IMR-90 (cell line): ENCODE measurements around the gene C1orf74. TPM values are rescaled to one million over a fixed set of nuclear protein-coding genes. Genes with fewer than 3 reads are reported as not detected.
A peak's percentile ranks its signal among the peaks of the same experiment; 100 is the strongest.

Experiments used
- ATAC-seq: fragments of 200-7000 bp; cut with Tn5 transposase; 2 replicates; pipeline ENCODE4 v1.9.1; 2020; ENCODE audit warnings: low read depth, mild to moderate bottlenecking, moderate library complexity
- BruUV-seq: library from RNA; stranded (reverse); fragments of 400-500 nt; replicated peaks from 2 replicates; lab custom pipeline; 2021; lab: Mats Ljungman, UMichigan
- CTCF ChIA-PET: fragments of 300-600 bp; formaldehyde crosslinking; extraction: SDS; loops from one replicate; lab custom pipeline; 2021; ENCODE audit warnings: antibody characterized with exemption; lab: Yijun Ruan, JAX
- POLR2A ChIA-PET: fragments of 300-600 bp; sonication (Branson Sonifier 250); formaldehyde crosslinking; loops from one replicate; lab custom pipeline; 2022; ENCODE audit warnings: antibody characterized with exemption; ENCODE audit not compliant: unreplicated experiment; lab: Charles Lee
- DNase-seq: peaks from one replicate; pipeline ENCODE4 v3.0.0; 2013
- H2AFZ ChIP-seq: replicated peaks from 2 replicates; pipeline ENCODE3; 2013; ENCODE audit warnings: low read length, mild to moderate bottlenecking; ENCODE audit not compliant: poor library complexity
- H2AK5ac ChIP-seq: 2 replicates; pipeline ENCODE4 v1.6.1; 2013; ENCODE audit warnings: low read depth, low read length, inconsistent platforms
- H2AK9ac ChIP-seq: replicated peaks from 2 replicates; pipeline ENCODE3; 2013; ENCODE audit warnings: mild to moderate bottlenecking, low read depth, low read length, moderate library complexity; ENCODE audit not compliant: poor library complexity
- H2BK120ac ChIP-seq: 2 replicates; pipeline ENCODE4 v1.6.1; 2013; ENCODE audit warnings: low read depth, low read length, inconsistent platforms
- H2BK15ac ChIP-seq: 3 replicates; pipeline ENCODE4 v1.6.1; 2013; ENCODE audit warnings: low read depth, low read length, inconsistent platforms
- H2BK20ac ChIP-seq: 2 replicates; pipeline ENCODE4 v1.6.1; 2013; ENCODE audit warnings: low read depth, mild to moderate bottlenecking, inconsistent platforms, low read length, moderate library complexity
- H2BK5ac ChIP-seq: 2 replicates; pipeline ENCODE4 v1.6.1; 2013; ENCODE audit warnings: mild to moderate bottlenecking, low read depth, low read length, inconsistent platforms; ENCODE audit not compliant: poor library complexity, severe bottlenecking
- H3K14ac ChIP-seq: replicated peaks from 2 replicates; pipeline ENCODE4 v1.6.1; 2013; ENCODE audit warnings: low read depth, low read length, inconsistent platforms
- H3K18ac ChIP-seq: 2 replicates; pipeline ENCODE4 v1.6.1; 2013; ENCODE audit warnings: low read depth, low read length, control low read depth
- H3K23ac ChIP-seq: 2 replicates; pipeline ENCODE4 v1.6.1; 2013; ENCODE audit warnings: low read depth, low read length, inconsistent platforms
- H3K27ac ChIP-seq: 2 replicates; pipeline ENCODE4 v1.5.1; 2013; ENCODE audit warnings: mild to moderate bottlenecking, control low read depth, low read length; ENCODE audit not compliant: insufficient read depth
- H3K27me3 ChIP-seq: 2 replicates; pipeline ENCODE4 v1.6.1; 2013; ENCODE audit warnings: low read length; ENCODE audit not compliant: control insufficient read depth, insufficient read depth
- H3K36me3 ChIP-seq: 2 replicates; pipeline ENCODE4 v1.6.1; 2013; ENCODE audit warnings: low read length, mixed read lengths; ENCODE audit not compliant: control insufficient read depth, insufficient read depth
- H3K4ac ChIP-seq: 2 replicates; pipeline ENCODE4 v1.6.1; 2013; ENCODE audit warnings: low read depth, low read length, inconsistent platforms
- H3K4me1 ChIP-seq: 2 replicates; pipeline ENCODE4 v1.6.1; 2013; ENCODE audit warnings: low read length, mixed read lengths; ENCODE audit not compliant: control insufficient read depth, insufficient read depth
- H3K4me2 ChIP-seq: 2 replicates; pipeline ENCODE4 v1.6.1; 2013; ENCODE audit warnings: low read depth, mild to moderate bottlenecking, control low read depth, low read length, moderate library complexity
- H3K4me3 ChIP-seq: 2 replicates; pipeline ENCODE4 v1.5.1; 2013; ENCODE audit warnings: low read depth, mild to moderate bottlenecking, control low read depth, low read length, moderate library complexity; ENCODE audit not compliant: insufficient read depth
- H3K56ac ChIP-seq: 2 replicates; pipeline ENCODE4 v1.6.1; 2013; ENCODE audit warnings: low read length, inconsistent platforms; ENCODE audit not compliant: insufficient read depth; ENCODE audit errors: extremely low read depth
- H3K79me1 ChIP-seq, 2 experiments: 2 replicates each; pipeline ENCODE4 v1.6.1; 2013; ENCODE audit warnings: low read length in 2 of 2, inconsistent platforms in 1 of 2, low read depth in 1 of 2
- H3K9ac ChIP-seq: 2 replicates; pipeline ENCODE4 v1.6.1; 2013; ENCODE audit warnings: low read depth, low read length, control low read depth
- H3K9me1 ChIP-seq: 2 replicates; pipeline ENCODE4 v1.6.1; 2013; ENCODE audit warnings: low read length, inconsistent platforms; ENCODE audit not compliant: insufficient read depth
- H3K9me3 ChIP-seq: 2 replicates; pipeline ENCODE4 v1.6.1; 2013; ENCODE audit warnings: low read length; ENCODE audit not compliant: control insufficient read depth, insufficient read depth
- H4K20me1 ChIP-seq: 2 replicates; pipeline ENCODE4 v1.6.1; 2013; ENCODE audit warnings: low read length, inconsistent platforms; ENCODE audit not compliant: insufficient read depth
- H4K5ac ChIP-seq: 2 replicates; pipeline ENCODE4 v1.6.1; 2013; ENCODE audit warnings: mild to moderate bottlenecking, low read depth, low read length, control low read depth
- H4K8ac ChIP-seq, 2 experiments: 2 replicates each; pipeline ENCODE4 v1.6.1; 2013; ENCODE audit warnings: low read depth in 2 of 2, low read length in 2 of 2, control low read depth in 1 of 2, inconsistent platforms in 1 of 2
- H4K91ac ChIP-seq: 2 replicates; pipeline ENCODE4 v1.6.1; 2013; ENCODE audit warnings: low read depth, low read length, inconsistent platforms; ENCODE audit not compliant: insufficient read depth
- BHLHE40 ChIP-seq: fragments of 150-350 bp; IDR thresholded peaks from 2 replicates; pipeline ENCODE4 v1.6.1; 2016; ENCODE audit warnings: mild to moderate bottlenecking, low read depth, low read length
- CEBPB ChIP-seq: IDR thresholded peaks from 2 replicates; pipeline ENCODE4 v1.6.1; 2012; ENCODE audit warnings: low read depth, low read length, improper control_type of control experiment
- CHD1 ChIP-seq: IDR thresholded peaks from 2 replicates; pipeline ENCODE4 v1.6.1; 2012; ENCODE audit warnings: low read depth, low read length, improper control_type of control experiment
- CTCF ChIP-seq: conservative IDR thresholded peaks from 2 replicates; pipeline ENCODE4 v1.5.1; 2012; ENCODE audit warnings: mild to moderate bottlenecking, low read depth, low read length, improper control_type of control experiment
- ELK1 ChIP-seq: fragments of 150-350 bp; IDR thresholded peaks from 2 replicates; pipeline ENCODE4 v1.6.1; 2016; ENCODE audit warnings: low read depth, mild to moderate bottlenecking, low read length, moderate library complexity, borderline replicate concordance
- FOS ChIP-seq: fragments of 150-350 bp; IDR thresholded peaks from 2 replicates; pipeline ENCODE4 v1.6.1; 2016; ENCODE audit warnings: low read depth, low read length
- MAFK ChIP-seq: IDR thresholded peaks from 2 replicates; pipeline ENCODE4 v1.6.1; 2012; ENCODE audit warnings: low read depth, low read length, improper control_type of control experiment
- MAZ ChIP-seq: IDR thresholded peaks from 2 replicates; pipeline ENCODE4 v1.6.1; 2012; ENCODE audit warnings: low read depth, mild to moderate bottlenecking, low read length, improper control_type of control experiment, moderate library complexity, borderline replicate concordance
- MXI1 ChIP-seq: IDR thresholded peaks from 2 replicates; pipeline ENCODE4 v1.6.1; 2012; ENCODE audit warnings: low read depth, mild to moderate bottlenecking, low read length, moderate library complexity, borderline replicate concordance
- RAD21 ChIP-seq: IDR thresholded peaks from 2 replicates; pipeline ENCODE4 v1.6.1; 2012; ENCODE audit warnings: low read length, improper control_type of control experiment
- RCOR1 ChIP-seq: IDR thresholded peaks from 2 replicates; pipeline ENCODE4 v1.6.1; 2012; ENCODE audit warnings: mild to moderate bottlenecking, low read length, improper control_type of control experiment; ENCODE audit not compliant: insufficient replicate concordance
- RFX5 ChIP-seq: IDR thresholded peaks from 2 replicates; pipeline ENCODE4 v1.8.0; 2012; ENCODE audit warnings: low read depth, mild to moderate bottlenecking, low read length, moderate library complexity
- SMC3 ChIP-seq: fragments of 150-350 bp; IDR thresholded peaks from 2 replicates; pipeline ENCODE4 v1.6.1; 2016; ENCODE audit warnings: low read depth, mild to moderate bottlenecking, antibody characterized with exemption, low read length, moderate library complexity
- USF2 ChIP-seq: fragments of 150-350 bp; IDR thresholded peaks from 2 replicates; pipeline ENCODE4 v1.6.1; 2017; ENCODE audit warnings: mild to moderate bottlenecking, antibody characterized with exemption, low read length, low read depth
- WGBS, 2 experiments: methylation state at CpG; one replicate each; pipeline versions ENCODE4 v1.1.5 to v1.1.7; 2013; ENCODE audit warnings: missing lambda C conversion rate in 2 of 2; ENCODE audit not compliant: insufficient read length in 1 of 2; ENCODE audit errors: extremely low coverage in 2 of 2; 5-methylcytosine and 5-hydroxymethylcytosine counted together
- dilution Hi-C: fragments of 300-500 bp; cut with HindIII; formaldehyde crosslinking; loops from one replicate; pipeline ENCODE4 v1.14.3; 2018; ENCODE audit warnings: low sequenced_read_pairs; ENCODE audit not compliant: unreplicated experiment
- in situ Hi-C: fragments of 300-500 bp; cut with MboI; formaldehyde crosslinking; loops from 3 replicates; pipeline ENCODE4 v1.14.3; 2019; ENCODE audit warnings: low sequenced_read_pairs, inconsistent platforms, mixed read lengths
- intact Hi-C: fragments of 100-400 bp; cut with micrococcal nuclease; formaldehyde crosslinking; loops from 2 replicates; pipeline ENCODE4 v1.10.0; 2022
- polyA plus RNA-seq, 3 experiments: library from polyadenylated mRNA; depleted of rRNA; stranded (reverse); fragments of >200 nt; gene quantifications; 2 replicates each; pipeline ENCODE4 v1.2.3, GENCODE V29; 2012; ENCODE audit warnings: low replicate concordance in 1 of 3
- total RNA-seq: library from RNA; depleted of rRNA; stranded (reverse); fragments of >200 nt; gene quantifications from 2 replicates; pipeline ENCODE4 v1.2.3, GENCODE V29; 2012

Gene C1orf74
- total and polyA plus RNA-seq, 2 of the 4 experiments (the other 2 are of a cell fraction) = 1.1 to 4.3 TPM

- H3K4me2 ChIP-seq = peak overlapping the region; percentile 40; the same call in 1 of the 2 replicates
- in situ Hi-C loops (no loop called here), intact Hi-C loops (loop anchor here (5.0 to 10.0 kb wide), 2 partner anchors 220 to 882 kb away; no protein-coding TSS in a partner anchor), dilution Hi-C loops (loop anchor here (25.0 kb wide), 1 partner anchor 165 kb away; no protein-coding TSS in a partner anchor)
- no TSS peak for BruUV-seq
- no peaks in the 10 kb centered on the region for H4K20me1 ChIP-seq
- H3K36me3 ChIP-seq = no peaks in the 10 kb centered on the region
- WGBS, 2 experiments = 78% methylated on average over 2 of the region's 7 CpGs; no CpG with 5 or more reads in 1 of the 2 experiments
- no peak overlapping the region for H3K56ac ChIP-seq
- H2BK15ac ChIP-seq = no peak overlapping the region
- H3K27ac ChIP-seq = no peak overlapping the region
- ATAC-seq (no peak), DNase-seq (no peak)
- peaks cover 3% of the 10 kb centered on the region for H3K9me1 ChIP-seq
- H2BK120ac ChIP-seq = peak overlapping the region; percentile 59; the same call in 1 of the 2 replicates
- no peak overlapping the region for H4K91ac ChIP-seq
- H3K9ac ChIP-seq = no peak overlapping the region
- no peak overlapping the region for H3K4me3 ChIP-seq
- H2AFZ ChIP-seq = peak overlapping the region; percentile 83
- H3K23ac ChIP-seq = peak overlapping the region; percentile 36; the same call in 1 of the 2 replicates
- no peaks in the 10 kb centered on the region for H3K4me1 ChIP-seq
- H3K79me1 ChIP-seq = no peaks in the 10 kb centered on the region
- no peak overlapping the region for H2AK5ac ChIP-seq
- H2BK20ac ChIP-seq = peak overlapping the region; percentile 74; the same call in 1 of the 2 replicates
- ChIA-PET CTCF (interaction anchor here (1.0 to 2.3 kb wide), 10 partner anchors 9 to 167 kb away, joined by 3 to 12 read pairs (median 5); no protein-coding TSS in a partner anchor), POLR2A (no interaction called here)
- H3K14ac ChIP-seq = 0 out of 2 replicates have a peak overlapping the region, but pooled peaks have one; percentile 59
- H3K4ac ChIP-seq = peak overlapping the region; percentile 43; the same call in 1 of the 2 replicates
- peak overlapping the region; percentile 28 for H2BK5ac ChIP-seq
- no peak overlapping the region for H3K18ac ChIP-seq
- H4K5ac ChIP-seq = no peak overlapping the region
- H4K8ac ChIP-seq = peak overlapping the region in 1 of 2 experiments; percentile 61; a peak in 1 of 4 replicates
- H2AK9ac ChIP-seq = peak overlapping the region; percentile 9
- TF ChIP-seq RAD21 (no peak), MXI1 (no peak), USF2 (no peak), CHD1 (no peak), SMC3 (no peak), ELK1 (no peak), CEBPB (no peak), FOS (no peak), MAFK (no peak), RFX5 (no peak), BHLHE40 (no peak), CTCF (no peak), MAZ (no peak), RCOR1 (no peak)
- H3K9me3 ChIP-seq = no peaks in the 10 kb centered on the region
- H3K27me3 ChIP-seq = no peaks in the 10 kb centered on the region
These were observed 38.3 kb upstream of the C1orf74 start for GRCh38 chr1:209822706-209823105.
